H9 (cell line): Measurements from ENCODE around the gene ME3. TPM values are rescaled to one million over a fixed set of nuclear protein-coding genes. Genes with fewer than 3 reads are reported as not detected.
A peak's percentile ranks its signal among the peaks of the same experiment; 100 is the strongest.

Experiments
- DNase-seq: peaks from one replicate; pipeline ENCODE4 v3.0.0-alpha.2; 2017
- H2AFZ ChIP-seq: one replicate; pipeline ENCODE4 v1.6.1; 2013; ENCODE audit warnings: mild to moderate bottlenecking, low read length, control low read depth, moderate library complexity
- H2AK5ac ChIP-seq: 2 replicates; pipeline ENCODE4 v1.6.1; 2013; ENCODE audit warnings: low read length, control low read depth, mixed read lengths; ENCODE audit not compliant: insufficient read length
- H2BK120ac ChIP-seq: one replicate; pipeline ENCODE4 v1.6.1; 2013; ENCODE audit warnings: low read depth, mild to moderate bottlenecking, low read length, control low read depth, inconsistent platforms; ENCODE audit not compliant: poor library complexity, severe bottlenecking
- H2BK12ac ChIP-seq: 2 replicates; pipeline ENCODE4 v1.6.1; 2013; ENCODE audit warnings: low read length, control low read depth, mixed read lengths, low read depth; ENCODE audit not compliant: insufficient read length
- H2BK15ac ChIP-seq: 2 replicates; pipeline ENCODE4 v1.6.1; 2013; ENCODE audit warnings: low read depth, low read length, control low read depth
- H2BK20ac ChIP-seq: one replicate; pipeline ENCODE4 v1.6.1; 2013; ENCODE audit warnings: low read depth, mild to moderate bottlenecking, low read length, control low read depth, inconsistent platforms; ENCODE audit not compliant: poor library complexity, severe bottlenecking
- H2BK5ac ChIP-seq: 2 replicates; pipeline ENCODE4 v1.6.1; 2013; ENCODE audit warnings: low read length, control low read depth, mixed read lengths; ENCODE audit not compliant: insufficient read length
- H3K14ac ChIP-seq: 2 replicates; pipeline ENCODE4 v1.6.1; 2013; ENCODE audit warnings: low read length, control low read depth; ENCODE audit not compliant: insufficient read depth
- H3K18ac ChIP-seq: 2 replicates; pipeline ENCODE4 v1.6.1; 2013; ENCODE audit warnings: low read depth, mild to moderate bottlenecking, mixed read lengths, low read length, control low read depth; ENCODE audit not compliant: insufficient read length
- H3K23ac ChIP-seq: 2 replicates; pipeline ENCODE4 v1.6.1; 2013; ENCODE audit warnings: low read length, control low read depth, mixed read lengths, low read depth; ENCODE audit not compliant: insufficient read length
- H3K23me2 ChIP-seq: 2 replicates; pipeline ENCODE4 v1.6.1; 2013; ENCODE audit warnings: low read depth, mild to moderate bottlenecking, mixed read lengths, low read length, control low read depth; ENCODE audit not compliant: insufficient read length, poor library complexity, severe bottlenecking
- H3K27ac ChIP-seq: 2 replicates; pipeline ENCODE4 v1.5.1; 2013; ENCODE audit warnings: low read length, control low read depth, mixed read lengths, low read depth; ENCODE audit not compliant: insufficient read length
- H3K27me3 ChIP-seq: 2 replicates; pipeline ENCODE4 v1.6.1; 2013; ENCODE audit warnings: low read length, control low read depth, inconsistent platforms; ENCODE audit not compliant: insufficient read depth
- H3K4ac ChIP-seq: 2 replicates; pipeline ENCODE4 v1.6.1; 2013; ENCODE audit warnings: low read depth, mild to moderate bottlenecking, control low read depth, inconsistent platforms, low read length, moderate library complexity
- H3K4me1 ChIP-seq: 2 replicates; pipeline ENCODE4 v1.6.1; 2013; ENCODE audit warnings: low read length, control low read depth, inconsistent platforms; ENCODE audit not compliant: insufficient read depth
- H3K4me2 ChIP-seq: 2 replicates; pipeline ENCODE4 v1.6.1; 2013; ENCODE audit warnings: low read length, control low read depth, mixed read lengths; ENCODE audit not compliant: insufficient read length, insufficient read depth
- H3K56ac ChIP-seq: 2 replicates; pipeline ENCODE4 v1.6.1; 2013; ENCODE audit warnings: low read depth, mild to moderate bottlenecking, mixed read lengths, low read length, control low read depth; ENCODE audit not compliant: insufficient read length
- H3K79me1 ChIP-seq: 2 replicates; pipeline ENCODE4 v1.6.1; 2013; ENCODE audit warnings: low read depth, mild to moderate bottlenecking, moderate library complexity, low read length, control low read depth, inconsistent platforms; ENCODE audit not compliant: insufficient read depth, poor library complexity, severe bottlenecking
- H3K79me2 ChIP-seq: 2 replicates; pipeline ENCODE4 v1.6.1; 2013; ENCODE audit warnings: low read length, control low read depth, inconsistent platforms; ENCODE audit not compliant: insufficient read depth
- H3K9ac ChIP-seq: 2 replicates; pipeline ENCODE4 v1.6.1; 2013; ENCODE audit warnings: low read length, control low read depth, mixed read lengths; ENCODE audit not compliant: insufficient read length; ENCODE audit errors: extremely low read depth
- H3K9me3 ChIP-seq: one replicate; pipeline ENCODE4 v1.6.1; 2013; ENCODE audit warnings: low read depth, low read length, inconsistent platforms; ENCODE audit not compliant: control insufficient read depth
- H3T11ph ChIP-seq: one replicate; pipeline ENCODE4 v1.6.1; 2013; ENCODE audit warnings: mild to moderate bottlenecking, low read length, control low read depth, inconsistent platforms
- H4K20me1 ChIP-seq: one replicate; pipeline ENCODE4 v1.6.1; 2013; ENCODE audit not compliant: control insufficient read depth, insufficient read length, insufficient read depth
- H4K5ac ChIP-seq: 2 replicates; pipeline ENCODE4 v1.6.1; 2013; ENCODE audit warnings: low read depth, mild to moderate bottlenecking, mixed read lengths, low read length, control low read depth; ENCODE audit not compliant: insufficient read length
- H4K8ac ChIP-seq: replicated peaks from 2 replicates; pipeline ENCODE4 v1.6.1; 2013; ENCODE audit warnings: low read length, control low read depth, mixed read lengths, low read depth; ENCODE audit not compliant: insufficient read length
- H4K91ac ChIP-seq: 2 replicates; pipeline ENCODE4 v1.6.1; 2013; ENCODE audit warnings: low read depth, mild to moderate bottlenecking, moderate library complexity, mixed read lengths, low read length, control low read depth; ENCODE audit not compliant: insufficient read length
- H3K27ac Mint-ChIP-seq, 3 experiments: 2 replicates in 2 of 3; 3 replicates in 1 of 3; pipeline ENCODE4 v1.8.0; 2020 to 2021; ENCODE audit warnings: mixed read lengths in 3 of 3, mild to moderate bottlenecking in 1 of 3, moderate library complexity in 1 of 3
- H3K27me3 Mint-ChIP-seq: 2 replicates; pipeline ENCODE4 v1.8.0; 2021; ENCODE audit warnings: low read depth, mild to moderate bottlenecking, moderate library complexity, mixed read lengths
- H3K36me3 Mint-ChIP-seq, 3 experiments: 2 replicates in 2 of 3; 3 replicates in 1 of 3; pipeline ENCODE4 v1.8.0; 2020 to 2021; ENCODE audit warnings: low read depth in 3 of 3, mixed read lengths in 3 of 3; ENCODE audit not compliant: insufficient read depth in 1 of 3
- H3K4me1 Mint-ChIP-seq, 2 experiments: 2 replicates each; pipeline ENCODE4 v1.8.0; 2020; ENCODE audit warnings: mixed read lengths in 2 of 2
- H3K4me3 Mint-ChIP-seq, 2 experiments: 2 replicates in 1 of 2; 3 replicates in 1 of 2; pipeline ENCODE4 v1.8.0; 2020 to 2021; ENCODE audit warnings: mild to moderate bottlenecking in 2 of 2, mixed read lengths in 2 of 2, moderate library complexity in 1 of 2
- H3K9me3 Mint-ChIP-seq, 2 experiments: 2 replicates in 1 of 2; 3 replicates in 1 of 2; pipeline ENCODE4 v1.8.0; 2020; ENCODE audit warnings: mild to moderate bottlenecking in 2 of 2, mixed read lengths in 2 of 2, moderate library complexity in 1 of 2
- CTCF ChIP-seq: fragments of 200-600 bp; sonication (generic); conservative IDR thresholded peaks from 3 replicates; pipeline ENCODE4 v1.8.0; 2021; ENCODE audit warnings: antibody characterized with exemption, mild to moderate bottlenecking
- WGBS: extraction: QIAGEN DNeasy Blood & Tissue Kit; methylation state at CpG from one replicate; pipeline ENCODE4 v1.1.7; 2013; ENCODE audit warnings: missing lambda C conversion rate, low lambda C conversion rate, mixed read lengths; ENCODE audit not compliant: insufficient read length; ENCODE audit errors: extremely low coverage; 5-methylcytosine and 5-hydroxymethylcytosine counted together
- total RNA-seq: library from RNA; stranded (reverse); gene quantifications from 2 replicates; pipeline ENCODE4 v1.2.1, GENCODE V29; 2021

ME3 gene
- total RNA-seq, 1 experiment from 2014 or later, result 2.8 TPM

- H2BK15ac ChIP-seq, result no peak overlapping the region
- H3K79me2 ChIP-seq, result no peaks in the 10 kb centered on the region
- H3K79me1 ChIP-seq, result no peaks in the 10 kb centered on the region
- no peak overlapping the region for H3K23ac ChIP-seq
- Mint-ChIP-seq H3K27me3 (no peaks in the 10 kb centered on the region), H3K4me3 (no peak overlapping the region), H3K27ac (no peak overlapping the region), H3K36me3 (no peaks in the 10 kb centered on the region), H3K4me1 (peaks cover 7 to 14% of the 10 kb centered on the region in 2 experiments), H3K9me3 (no peaks in the 10 kb centered on the region)
- H2BK120ac ChIP-seq, result no peak overlapping the region
- no peaks in the 10 kb centered on the region for H3K27me3 ChIP-seq
- H4K20me1 ChIP-seq, result no peaks in the 10 kb centered on the region
- no peak overlapping the region for H3T11ph ChIP-seq
- no peak overlapping the region for H3K18ac ChIP-seq
- H3K4me2 ChIP-seq, result no peak overlapping the region
- no peak overlapping the region for H4K5ac ChIP-seq
- no peak overlapping the region for H2BK12ac ChIP-seq
- no peak for DNase-seq
- no peak overlapping the region for H3K9ac ChIP-seq
- no peaks in the 10 kb centered on the region for H3K9me3 ChIP-seq
- no peak overlapping the region for H2BK5ac ChIP-seq
- no peak overlapping the region for H3K27ac ChIP-seq
- H3K14ac ChIP-seq, result no peak overlapping the region
- no peak overlapping the region for H3K56ac ChIP-seq
- no peak overlapping the region for H3K4ac ChIP-seq
- no peak overlapping the region for H2AK5ac ChIP-seq
- WGBS, result no CpG with 5 or more reads among the region's 2 CpGs
- no peaks in the 10 kb centered on the region for H3K23me2 ChIP-seq
- H2AFZ ChIP-seq, result no peak overlapping the region
- H4K91ac ChIP-seq, result no peak overlapping the region
- H2BK20ac ChIP-seq, result no peak overlapping the region
- no peaks in the 10 kb centered on the region for H3K4me1 ChIP-seq
- no peak overlapping the region for H4K8ac ChIP-seq
- peak; percentile 58 for TF ChIP-seq CTCF
These were observed 253.5 kb downstream of the ME3 start for GRCh38 chr11:86418917-86419316.
